SH-SY5Y (cell line): Measurements from ENCODE around the gene GPN1.

ENCODE experiments used
- GATA2 ChIP-seq: IDR thresholded peaks from 2 replicates; pipeline ENCODE4 v1.6.1; 2011; ENCODE audit warnings: mild to moderate bottlenecking, low read depth, low read length
- GATA3 ChIP-seq: IDR thresholded peaks from 2 replicates; pipeline ENCODE4 v1.6.1; 2011; ENCODE audit warnings: low read depth, mild to moderate bottlenecking, low read length, moderate library complexity

GRCh38 chr2:27651056-27651455 lies 22.2 kb downstream of the GPN1 start:
- TF ChIP-seq GATA2 (no peak), GATA3 (no peak)
